ENCODE measurements around the gene DTD2. TPM values are rescaled to one million over a fixed set of nuclear protein-coding genes. Genes with fewer than 3 reads are reported as not detected.

The DTD2 gene
- total RNA-seq: 23.2 TPM

GRCh38 chr14:31456841-31457664, at the start of gene DTD2:
Gene DTD2 (minus strand): TSS chr14:31457506. CDS start chr14:31457393, 113 bp downstream.
- ATAC-seq: peak; percentile 100

GRCh38 chr14:31505411-31505810, 48.1 kb upstream of the DTD2 start:
- ATAC-seq: no peak

GRCh38 chr14:31501870-31502269, 44.6 kb upstream of the DTD2 start:
- ATAC-seq: no peak

- peak; percentile 85 for ATAC-seq
Observed at GRCh38 chr14:31492759-31493498, 35.6 kb upstream of the DTD2 start.

GRCh38 chr14:31489691-31490090, 32.4 kb upstream of the DTD2 start:
- no peak for ATAC-seq

- ATAC-seq: no peak
Observed at GRCh38 chr14:31487886-31488285, 30.6 kb upstream of the DTD2 start, which contains the start of gene GPR33. Gene GPR33 (minus strand): TSS chr14:31488039. CDS start chr14:31483965, 4,074 bp downstream.

GRCh38 chr14:31486764-31487163, 29.5 kb upstream of the DTD2 start:
- no peak for ATAC-seq

GRCh38 chr14:31484754-31485153, 27.4 kb upstream of the DTD2 start:
- ATAC-seq: no peak

- ATAC-seq: no peak
Observed at GRCh38 chr14:31480156-31480555, 22.9 kb upstream of the DTD2 start.

GRCh38 chr14:31479027-31479426, 21.7 kb upstream of the DTD2 start:
- ATAC-seq: no peak

GRCh38 chr14:31477248-31477647, 19.9 kb upstream of the DTD2 start:
- no peak for ATAC-seq

- ATAC-seq: no peak
Observed at GRCh38 chr14:31476131-31476866, 19.0 kb upstream of the DTD2 start.

- no peak for ATAC-seq
Observed at GRCh38 chr14:31466554-31466953, 9.2 kb upstream of the DTD2 start.

- no peak for ATAC-seq
Observed at GRCh38 chr14:31465111-31465510, 7.8 kb upstream of the DTD2 start.

- peak; percentile 42 for ATAC-seq
Observed at GRCh38 chr14:31462450-31462849, 5.1 kb upstream of the DTD2 start.

GRCh38 chr14:31461545-31461944, 4.2 kb upstream of the DTD2 start:
- ATAC-seq: no peak

GRCh38 chr14:31457665-31458659, 656 bp upstream of the DTD2 start:
- no peak for ATAC-seq

- peak; percentile 52 for ATAC-seq
Observed at GRCh38 chr14:31449971-31450610, 7.2 kb downstream of the DTD2 start.

- ATAC-seq: no peak
Observed at GRCh38 chr14:31449136-31449535, 8.2 kb downstream of the DTD2 start.

GRCh38 chr14:31445703-31446102, 11.6 kb downstream of the DTD2 start:
- no peak for ATAC-seq

GRCh38 chr14:31442284-31442683, 15.0 kb downstream of the DTD2 start:
- no peak for ATAC-seq

Data from esophagus mucosa (tissue), 1 donor.